HG03039 (cell line): Measurements from ENCODE around the gene PLB1.

Experiments
- ATAC-seq: cut with Tn5 transposase; IDR thresholded peaks from one replicate; pipeline ENCODE4 v1.9.1; 2021; ENCODE audit warnings: mild to moderate bottlenecking, moderate library complexity; ENCODE audit not compliant: unreplicated experiment

PLB1 gene

DNA sequence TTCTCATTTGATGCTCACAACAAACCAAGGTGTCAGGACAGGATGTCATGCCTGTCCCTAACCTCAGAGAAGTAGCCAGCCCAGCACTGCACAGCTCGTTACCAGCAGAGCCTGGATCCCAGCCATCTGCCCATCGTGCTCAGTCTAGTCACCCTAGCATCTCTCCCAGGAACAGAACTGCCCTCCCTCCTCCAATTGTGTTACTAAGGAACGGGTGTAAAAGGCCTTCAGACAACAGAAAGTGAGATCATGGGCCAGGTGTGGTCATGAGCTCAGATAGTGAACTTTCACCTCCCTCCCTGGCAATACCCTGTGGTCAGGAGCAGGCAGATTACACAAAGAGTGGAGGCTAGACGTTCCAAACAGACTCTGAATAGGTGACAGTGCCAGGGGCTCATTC is 144.0 kb downstream of the PLB1 start:
- no peak for ATAC-seq

- ATAC-seq = no peak
Measured at GRCh38 chr2:28640260-28640907, 144.5 kb downstream of the PLB1 start.

DNA sequence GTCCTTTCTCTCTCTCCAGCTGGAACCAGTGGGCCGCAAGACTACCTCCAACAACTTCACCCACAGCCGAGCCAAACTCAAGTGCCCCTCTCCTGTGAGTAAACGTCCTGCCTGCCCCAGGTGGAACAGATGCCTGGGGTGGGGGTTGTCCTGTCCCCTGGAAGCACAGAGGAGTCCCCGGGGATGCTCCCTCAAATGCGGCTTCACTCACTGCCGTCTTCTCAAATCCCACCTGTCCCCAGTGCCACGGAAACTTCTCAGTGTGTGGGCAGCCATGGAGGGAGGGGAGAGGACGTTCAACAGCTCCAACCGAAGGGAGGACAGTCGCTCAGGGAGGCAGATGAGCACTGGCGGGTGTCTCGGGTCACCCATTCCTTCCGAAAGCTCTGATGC is 145.0 kb downstream of the PLB1 start:
- ATAC-seq = no peak

- no peak for ATAC-seq
Measured at GRCh38 chr2:28642796-28643195, 146.9 kb downstream of the PLB1 start.

GRCh38 chr2:28643327-28643726 is 147.5 kb downstream of the PLB1 start:
- no peak for ATAC-seq

DNA sequence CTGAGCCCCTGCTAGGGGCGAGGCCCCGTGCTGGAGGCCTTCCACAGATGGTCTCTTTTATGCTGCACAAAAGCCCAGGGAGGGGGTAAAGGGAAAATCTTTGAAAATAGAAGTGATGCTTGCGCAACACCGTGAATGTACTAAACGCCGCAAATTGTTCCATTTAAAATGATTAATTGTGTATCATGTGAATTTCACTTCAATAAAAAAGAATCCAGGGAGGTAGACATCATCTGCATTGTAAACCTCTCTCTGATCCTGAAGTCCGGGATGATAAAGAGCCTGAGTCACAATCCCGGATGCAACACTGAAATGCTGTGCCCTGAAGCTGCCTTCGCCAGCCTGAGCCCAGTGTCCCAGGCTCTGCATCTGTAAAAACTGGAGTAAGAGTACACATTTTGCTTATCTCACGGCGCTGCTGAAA is 148.1 kb downstream of the PLB1 start:
- ATAC-seq = no peak

- no peak for ATAC-seq
Measured at GRCh38 chr2:28644760-28645159, 148.9 kb downstream of the PLB1 start.

DNA sequence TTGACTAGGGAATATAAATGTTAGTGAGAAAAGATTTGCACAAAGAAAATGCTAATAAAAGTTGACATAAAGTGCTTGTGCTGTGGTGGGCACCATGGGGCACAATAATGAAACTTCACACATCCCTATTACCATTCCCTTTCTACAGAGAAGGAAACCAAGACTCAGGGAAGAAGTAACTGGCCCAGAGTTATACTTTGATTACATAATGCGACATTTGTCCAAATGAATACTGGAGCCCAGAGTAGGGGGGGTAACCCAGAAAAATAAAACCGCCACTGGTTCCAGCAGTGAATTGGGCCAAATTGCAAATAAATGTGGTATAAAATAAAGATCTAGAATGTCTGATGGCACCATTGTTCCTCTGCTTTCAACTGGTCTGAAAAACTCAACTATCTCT is 149.7 kb downstream of the PLB1 start:
- no peak for ATAC-seq

DNA sequence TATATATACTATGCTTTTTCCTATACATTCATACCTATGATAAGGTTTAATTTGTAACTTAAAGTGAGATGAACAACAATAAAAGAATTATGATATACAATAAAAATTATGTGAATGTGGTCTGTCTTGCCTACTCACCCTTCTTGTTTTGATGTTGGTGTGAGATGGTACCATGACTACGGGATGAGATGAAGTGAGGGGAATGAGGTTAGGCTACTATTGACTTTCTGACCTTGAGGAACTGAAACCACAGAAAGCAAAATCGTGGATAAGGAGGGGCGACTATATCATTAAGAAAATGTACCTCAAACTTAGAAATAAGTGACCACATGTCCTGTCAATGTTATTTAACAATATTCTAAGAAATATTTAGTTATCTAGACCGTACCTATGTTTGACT is 151.8 kb downstream of the PLB1 start:
- no peak for ATAC-seq

GRCh38 chr2:28648147-28648546 is 152.3 kb downstream of the PLB1 start:
- no peak for ATAC-seq

GRCh38 chr2:28648671-28649395 is 153.0 kb downstream of the PLB1 start:
- ATAC-seq = no peak

DNA sequence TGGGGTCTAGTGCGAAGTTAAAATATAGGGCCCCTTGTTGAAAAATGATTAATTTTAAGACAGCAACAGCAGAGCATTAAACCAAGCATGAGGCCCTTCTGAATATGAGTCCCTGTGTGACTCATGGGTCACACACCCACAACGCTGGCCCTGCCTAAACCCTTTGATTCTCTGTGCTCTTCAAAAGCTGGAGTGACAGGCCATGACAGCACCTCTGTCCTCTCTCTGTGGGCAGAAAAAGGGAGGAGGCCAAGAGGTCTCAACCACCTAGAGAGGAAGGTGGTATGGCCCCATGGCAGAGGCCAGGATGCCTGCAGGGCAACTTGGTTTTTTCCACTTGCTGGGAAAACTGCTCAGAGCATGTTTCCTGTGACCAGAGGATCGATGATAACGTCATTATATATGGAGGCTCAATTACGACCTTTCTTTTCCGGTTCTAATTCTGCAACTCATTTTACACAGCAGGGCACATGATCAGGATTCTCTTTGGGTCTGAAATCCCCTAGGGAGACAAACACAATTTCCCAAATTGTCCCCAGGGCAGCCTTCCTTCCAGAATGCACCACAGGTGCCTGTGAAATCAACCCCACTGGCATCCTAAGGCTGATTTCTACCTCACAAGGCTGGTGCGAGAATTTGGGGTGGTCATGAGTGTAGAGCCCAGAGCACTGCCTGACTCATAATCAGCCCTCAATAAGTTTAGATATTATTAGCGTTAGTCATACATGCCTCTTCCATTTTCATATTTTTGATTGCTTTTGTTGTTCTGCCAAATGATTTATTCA is 153.8 kb downstream of the PLB1 start:
- ATAC-seq = no peak

DNA sequence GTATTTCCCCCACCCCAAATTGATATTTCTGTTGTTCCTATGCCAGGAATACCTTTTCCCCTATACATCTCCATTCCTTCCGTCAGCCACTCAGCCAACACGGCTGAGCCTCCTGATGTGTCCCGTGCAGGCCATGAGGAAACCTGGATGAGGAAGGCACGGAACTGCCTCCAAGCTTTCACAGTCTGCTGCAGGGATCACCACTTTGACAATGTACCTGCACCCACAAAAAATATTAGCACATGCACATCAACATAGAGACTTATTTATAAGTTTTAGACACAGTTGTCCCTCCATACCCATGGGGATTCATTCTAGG is 154.4 kb downstream of the PLB1 start:
- no peak for ATAC-seq

- no peak for ATAC-seq
Measured at GRCh38 chr2:28652217-28652616, 156.4 kb downstream of the PLB1 start.

DNA sequence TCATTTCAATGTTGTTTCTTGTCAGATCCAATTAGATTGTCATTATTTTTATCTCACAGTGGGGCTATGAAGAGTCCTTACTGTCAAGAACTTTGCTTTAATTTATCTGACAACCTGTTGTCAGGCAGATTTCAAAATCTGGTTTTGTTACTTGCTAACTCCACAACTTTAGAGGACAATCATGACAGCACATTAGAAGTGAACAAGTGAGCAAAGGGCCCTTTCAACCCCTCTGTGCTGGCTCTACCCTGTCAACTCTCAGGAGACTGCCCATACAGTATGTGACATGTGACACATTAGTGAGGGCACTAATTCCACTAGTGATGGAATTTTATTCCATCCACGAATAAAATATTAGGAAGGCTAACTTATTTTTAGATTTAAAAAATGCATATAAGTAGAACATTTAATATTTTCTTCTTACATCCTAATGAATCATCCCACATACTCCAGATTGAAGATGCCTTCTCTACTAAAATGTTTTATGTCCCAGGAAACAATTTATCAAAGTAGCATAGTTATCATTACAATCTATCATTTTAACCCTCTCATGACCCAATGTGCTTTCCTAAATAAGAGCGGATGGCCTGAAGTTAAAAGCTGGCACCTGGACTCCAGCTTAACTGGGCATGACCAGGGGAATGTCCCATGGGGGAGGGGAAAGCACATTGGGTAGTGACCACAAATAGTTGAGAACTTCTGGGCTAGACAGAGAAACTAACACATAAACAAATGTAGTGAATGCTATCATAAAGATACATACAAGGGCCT is 158.2 kb downstream of the PLB1 start:
- no peak for ATAC-seq

DNA sequence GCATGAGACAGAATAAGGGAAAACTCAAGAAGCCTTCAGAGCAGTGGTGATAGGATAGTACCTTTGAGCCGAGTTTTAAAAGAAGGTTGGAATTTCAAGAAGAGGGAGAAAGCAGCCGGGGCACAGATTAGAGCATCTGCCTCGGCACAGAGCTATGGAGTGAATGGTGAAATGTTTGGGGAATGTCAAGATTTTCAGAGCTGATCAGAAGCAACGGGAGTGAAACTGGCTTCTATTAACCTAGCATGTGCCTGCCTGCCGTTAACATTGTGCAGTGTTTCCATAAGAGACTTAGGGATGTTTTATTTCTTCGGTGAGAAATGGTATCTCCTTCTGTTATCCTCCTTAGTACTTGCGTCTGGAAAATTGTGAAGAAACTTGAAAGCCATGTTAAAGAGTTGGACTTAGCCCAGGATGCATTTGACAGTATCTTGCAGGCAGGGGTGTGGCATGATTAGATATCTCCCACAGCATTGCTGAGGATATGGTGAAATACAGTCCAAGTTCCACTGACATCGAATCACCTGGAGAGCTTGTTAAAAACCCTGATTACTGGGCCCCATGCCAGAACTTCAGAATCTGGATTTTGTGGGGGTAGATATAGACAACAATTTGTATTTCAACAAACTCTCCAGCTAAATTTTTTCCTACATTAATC is 158.9 kb downstream of the PLB1 start:
- ATAC-seq = no peak

- no peak for ATAC-seq
Measured at GRCh38 chr2:28656937-28657615, 161.2 kb downstream of the PLB1 start.

DNA sequence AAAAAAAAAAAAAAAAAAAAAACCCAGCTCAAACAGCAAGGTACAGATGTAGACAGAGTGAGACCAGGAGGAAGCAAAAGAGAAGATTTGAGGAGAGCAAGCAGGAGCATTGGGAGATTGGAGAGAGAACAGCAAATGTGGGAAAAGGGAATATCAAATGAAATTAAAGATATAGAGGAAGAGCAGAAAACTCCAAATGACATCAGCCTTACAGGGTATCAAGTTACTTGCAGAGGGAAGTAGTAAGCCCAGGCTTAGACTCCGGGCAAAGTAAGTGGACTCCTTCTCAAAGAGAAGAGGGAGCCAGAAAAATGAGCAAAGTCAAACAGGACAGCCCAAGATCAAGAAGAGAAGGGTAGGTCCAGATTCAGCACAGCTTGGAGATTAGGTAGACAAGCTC is 162.5 kb downstream of the PLB1 start:
- no peak for ATAC-seq

DNA sequence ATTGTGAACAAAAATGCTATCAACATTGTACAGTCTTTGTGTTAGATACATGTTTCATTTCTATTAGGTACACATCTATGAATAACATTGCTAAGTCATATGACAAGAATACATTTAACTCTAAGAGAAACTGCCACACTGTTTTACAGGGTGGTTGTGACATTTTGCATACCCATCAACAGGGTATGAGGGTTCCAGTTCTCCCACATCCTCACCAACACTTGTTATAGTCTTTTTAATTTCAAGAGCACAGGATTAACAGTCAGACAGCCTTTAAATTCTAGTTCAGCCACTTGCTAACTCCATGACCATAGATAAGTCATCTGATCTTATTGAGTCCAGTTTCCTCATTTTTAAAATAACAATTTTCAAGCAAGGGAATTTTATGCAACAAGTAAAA is 163.3 kb downstream of the PLB1 start:
- no peak for ATAC-seq

DNA sequence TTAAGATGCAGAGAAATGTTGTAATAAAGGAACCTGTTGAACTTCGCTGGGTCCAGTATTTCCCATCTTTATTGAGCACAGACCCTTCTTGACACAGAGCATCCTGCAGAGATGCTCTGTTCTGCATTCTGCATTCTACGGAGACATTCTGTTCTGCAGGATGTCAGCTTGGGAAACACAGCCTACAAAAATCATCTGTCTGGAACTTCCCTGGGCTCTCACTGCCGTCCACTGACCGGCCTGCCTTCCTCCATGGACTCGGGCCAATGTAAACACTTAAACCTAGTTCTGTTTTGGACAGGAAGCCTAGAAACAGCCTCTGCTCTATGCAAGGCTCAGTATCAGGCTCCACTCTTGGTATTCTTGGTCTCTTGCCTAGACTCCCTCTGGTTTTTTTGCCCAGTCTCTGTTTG is 165.7 kb downstream of the PLB1 start:
- no peak for ATAC-seq
